Measurements from ENCODE around the gene KLK8. TPM values are rescaled to one million over a fixed set of nuclear protein-coding genes. Genes with fewer than 3 reads are reported as not detected.

Gene KLK8
- total and polyA plus RNA-seq, 4 donors, result not detected

GRCh38 chr19:50969413-50969760, 32.0 kb downstream of the KLK8 start, which contains the start of gene KLK6:
Gene KLK6 (minus strand): TSS chr19:50969591. CDS start chr19:50968104, 1,487 bp downstream.
- Histone ChIP-seq H3K9ac (ENCODE audit: low read depth in 1 of 2, low read length in 2 of 2) (no peak within 1 kb of the TSS), H3K4me1 (ENCODE audit: control insufficient read depth in 4 of 4, insufficient read depth in 4 of 4, low read length in 3 of 4) (no peaks in the 10 kb centered on the region), H3K36me3 (ENCODE audit: control insufficient read depth in 4 of 4, insufficient read depth in 3 of 4, low read depth in 1 of 4, low read length in 3 of 4) (no peaks in the 10 kb centered on the region), H3K27me3 (ENCODE audit: control insufficient read depth in 4 of 4, insufficient read depth in 4 of 4, low read length in 3 of 4) (peaks cover 0 to 7% (median 2%) of the 10 kb centered on the region in 4 donors), H3K27ac (ENCODE audit: low read depth in 1 of 2, low read length in 2 of 2) (no peak within 1 kb of the TSS), H3K4me3 (ENCODE audit: low read depth in 1 of 3, low read length in 3 of 3) (no peak within 1 kb of the TSS), H3K9me3 (ENCODE audit: control insufficient read depth in 4 of 4, low read length in 3 of 4) (no peaks in the 10 kb centered on the region)
- DNase-seq (ENCODE audit: low spot score), result no peak
- 70% methylated on average over 19 of the region's 19 CpGs for WGBS
- TF ChIP-seq MAX (IDR thresholded peaks at IDR 0.05) (no peak), HNF4A (conservative IDR thresholded peaks at IDR 0.05) (no peak), HNF4G (IDR thresholded peaks at IDR 0.05) (no peak), SP1 (IDR thresholded peaks at IDR 0.05) (no peak), ZBTB33 (IDR thresholded peaks at IDR 0.05) (no peak), CTCF (IDR thresholded peaks at IDR 0.05; ENCODE audit: low read depth, low read length, missing input control) (no peak), RAD21 (IDR thresholded peaks at IDR 0.05) (no peak), EGR1 (IDR thresholded peaks at IDR 0.05; ENCODE audit: low read depth in 2 of 2) (no peak), YY1 (IDR thresholded peaks at IDR 0.05) (no peak), GABPA (IDR thresholded peaks at IDR 0.05 in 1 of 2, conservative IDR thresholded peaks at IDR 0.05 in 1 of 2) (no peak), REST (IDR thresholded peaks at IDR 0.05) (no peak), ATF3 (IDR thresholded peaks at IDR 0.05) (no peak), FOXA2 (IDR thresholded peaks at IDR 0.05) (no peak)

- H3K4me3 ChIP-seq (ENCODE audit: low read depth in 1 of 3, low read length in 3 of 3), result no peak overlapping the region
- H3K4me1 ChIP-seq (ENCODE audit: control insufficient read depth in 4 of 4, insufficient read depth in 4 of 4, low read length in 3 of 4), result no peaks in the 10 kb centered on the region
- no peaks in the 10 kb centered on the region for H3K9me3 ChIP-seq (ENCODE audit: control insufficient read depth in 4 of 4, low read length in 3 of 4)
- H3K27me3 ChIP-seq (ENCODE audit: control insufficient read depth in 4 of 4, insufficient read depth in 4 of 4, low read length in 3 of 4), result peaks cover 0 to 7% (median 2%) of the 10 kb centered on the region in 4 donors
- WGBS, result 34% methylated on average over 7 of the region's 7 CpGs
- TF ChIP-seq TAF1 (conservative IDR thresholded peaks at IDR 0.05), result no peak
- no peaks in the 10 kb centered on the region for H3K36me3 ChIP-seq (ENCODE audit: control insufficient read depth in 4 of 4, insufficient read depth in 3 of 4, low read depth in 1 of 4, low read length in 3 of 4)
- no peak for DNase-seq (ENCODE audit: low spot score)
- H3K9ac ChIP-seq (ENCODE audit: low read depth in 1 of 2, low read length in 2 of 2), result no peak overlapping the region
- H3K27ac ChIP-seq (ENCODE audit: low read depth in 1 of 2, low read length in 2 of 2), result no peak overlapping the region
Measured at GRCh38 chr19:50968716-50969412, 32.5 kb downstream of the KLK8 start.

Measured in liver (tissue), 9 donors.